Measurements from ENCODE around the gene SF3B3.

SF3B3 gene

GRCh38 chr16:70523743-70524398 lies at the start of gene SF3B3:
Gene SF3B3, plus strand, starts transcription at chr16:70523816. Its CDS starts 2,841 bp downstream, at chr16:70526657.
- peak in 1 of 2 experiments; percentile 80 for DNase-seq

GRCh38 chr16:70474320-70475053 lies 49.1 kb upstream of the SF3B3 start:
- no peak for DNase-seq

- DNase-seq, result no peak
These were observed 48.4 kb upstream of the SF3B3 start for GRCh38 chr16:70475054-70475871.

- no peak for DNase-seq
These were observed 47.2 kb upstream of the SF3B3 start for GRCh38 chr16:70476272-70477020.

GRCh38 chr16:70478169-70478568 lies 45.4 kb upstream of the SF3B3 start:
- DNase-seq, result no peak

- no peak for DNase-seq
These were observed 44.7 kb upstream of the SF3B3 start for GRCh38 chr16:70478912-70479341.

- no peak for DNase-seq
These were observed 43.2 kb upstream of the SF3B3 start for GRCh38 chr16:70480127-70481105.

GRCh38 chr16:70481929-70482536 lies 41.6 kb upstream of the SF3B3 start:
- no peak for DNase-seq

GRCh38 chr16:70482624-70483023 lies 41.0 kb upstream of the SF3B3 start:
- no peak for DNase-seq

- DNase-seq, result no peak
These were observed 40.2 kb upstream of the SF3B3 start for GRCh38 chr16:70483426-70483825.

- no peak for DNase-seq
These were observed 38.7 kb upstream of the SF3B3 start for GRCh38 chr16:70484867-70485266.

GRCh38 chr16:70490261-70490660 lies 33.4 kb upstream of the SF3B3 start:
- DNase-seq, result no peak

- no peak for DNase-seq
These were observed 29.8 kb upstream of the SF3B3 start for GRCh38 chr16:70493802-70494201.

GRCh38 chr16:70494202-70494770 lies 29.3 kb upstream of the SF3B3 start:
- no peak for DNase-seq

- no peak for DNase-seq
These were observed 28.8 kb upstream of the SF3B3 start for GRCh38 chr16:70494777-70495176.

GRCh38 chr16:70495425-70496182 lies 28.0 kb upstream of the SF3B3 start:
- no peak for DNase-seq

GRCh38 chr16:70496513-70496912 lies 27.1 kb upstream of the SF3B3 start:
- no peak for DNase-seq

GRCh38 chr16:70508752-70509151 lies 14.9 kb upstream of the SF3B3 start:
- DNase-seq, result peak; percentile 76 to 81

- DNase-seq, result no peak
These were observed 13.4 kb upstream of the SF3B3 start for GRCh38 chr16:70510216-70510615.

- DNase-seq, result no peak
These were observed 11.8 kb upstream of the SF3B3 start for GRCh38 chr16:70511833-70512232.
